Bronchial epithelial cell (primary cell): Measurements from ENCODE around the gene PRDM11. TPM values are rescaled to one million over a fixed set of nuclear protein-coding genes. Genes with fewer than 3 reads are reported as not detected.

ENCODE experiments used
- DNase-seq: peaks from one replicate; pipeline ENCODE4 v3.0.0-alpha.2; 2010; ENCODE audit warnings: low read depth
- FAIRE-seq: peaks from 2 replicates; lab custom pipeline; 2011; peaks lifted over from hg19 to GRCh38; lab: Jason Lieb, UNC
- H3K27me3 ChIP-seq: 2 replicates; pipeline ENCODE4 v1.5.1; 2011; ENCODE audit warnings: low read length; ENCODE audit not compliant: control insufficient read depth, insufficient read depth
- H3K36me3 ChIP-seq: 2 replicates; pipeline ENCODE4 v1.5.1; 2011; ENCODE audit warnings: low read length; ENCODE audit not compliant: control insufficient read depth, insufficient read depth
- H3K4me3 ChIP-seq: 2 replicates; pipeline ENCODE4 v1.5.1; 2011; ENCODE audit warnings: mild to moderate bottlenecking, low read depth, low read length, control low read depth
- total RNA-seq: library from RNA; depleted of rRNA; stranded (reverse); fragments of >200 nt; gene quantifications from 2 replicates; pipeline ENCODE4 v1.2.1, GENCODE V29; 2014
- TF ChIP-seq, protein P1 (sequence below): IDR thresholded peaks from 2 replicates; pipeline ENCODE4 v1.5.1; 2011; ENCODE audit warnings: mild to moderate bottlenecking, moderate library complexity, low read length, control low read depth, inconsistent platforms; ENCODE audit not compliant: insufficient read depth, severe bottlenecking

The PRDM11 gene
- total RNA-seq, 1 donor from 2014 or later: 4.7 TPM

DNA sequence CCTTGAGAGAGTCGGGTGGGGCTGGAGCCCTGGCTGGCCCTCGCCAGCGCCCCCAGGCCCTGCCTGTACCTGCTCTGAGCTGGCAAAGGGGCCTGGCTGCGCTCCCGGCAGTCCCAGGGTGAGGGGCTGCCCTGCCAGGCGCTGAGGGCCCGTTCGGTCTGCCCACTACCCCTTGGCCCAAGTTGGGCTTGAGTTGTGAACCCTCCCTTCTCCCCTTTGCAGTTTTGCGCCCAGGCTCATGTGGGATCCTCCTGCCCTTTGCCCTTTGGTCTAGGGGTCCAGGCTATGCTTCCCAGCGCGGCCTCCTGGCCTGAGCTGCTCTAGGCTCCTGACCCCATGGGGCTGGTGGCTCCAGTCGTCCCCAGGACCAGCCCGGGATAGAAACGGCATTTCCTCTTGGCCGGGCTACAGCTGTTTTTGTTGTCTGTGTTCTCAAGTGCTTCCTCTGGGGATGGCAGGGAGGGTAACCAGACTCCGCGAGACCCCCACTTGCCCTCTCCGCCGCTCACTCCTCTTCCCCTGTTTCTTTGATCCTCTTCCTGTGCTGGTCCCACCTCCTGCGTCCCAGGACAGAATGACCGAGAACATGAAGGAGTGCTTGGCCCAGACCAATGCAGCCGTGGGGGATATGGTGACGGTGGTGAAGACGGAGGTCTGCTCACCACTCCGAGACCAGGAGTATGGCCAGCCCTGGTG is 34.9 kb downstream of the PRDM11 start:
- Histone ChIP-seq H3K27me3 (no peaks in the 10 kb centered on the region), H3K4me3 (peak overlapping the region; percentile 51), H3K36me3 (peaks cover 6% of the 10 kb centered on the region)
- FAIRE-seq (no peak), DNase-seq (no peak)
- TF ChIP-seq, protein P1, sequence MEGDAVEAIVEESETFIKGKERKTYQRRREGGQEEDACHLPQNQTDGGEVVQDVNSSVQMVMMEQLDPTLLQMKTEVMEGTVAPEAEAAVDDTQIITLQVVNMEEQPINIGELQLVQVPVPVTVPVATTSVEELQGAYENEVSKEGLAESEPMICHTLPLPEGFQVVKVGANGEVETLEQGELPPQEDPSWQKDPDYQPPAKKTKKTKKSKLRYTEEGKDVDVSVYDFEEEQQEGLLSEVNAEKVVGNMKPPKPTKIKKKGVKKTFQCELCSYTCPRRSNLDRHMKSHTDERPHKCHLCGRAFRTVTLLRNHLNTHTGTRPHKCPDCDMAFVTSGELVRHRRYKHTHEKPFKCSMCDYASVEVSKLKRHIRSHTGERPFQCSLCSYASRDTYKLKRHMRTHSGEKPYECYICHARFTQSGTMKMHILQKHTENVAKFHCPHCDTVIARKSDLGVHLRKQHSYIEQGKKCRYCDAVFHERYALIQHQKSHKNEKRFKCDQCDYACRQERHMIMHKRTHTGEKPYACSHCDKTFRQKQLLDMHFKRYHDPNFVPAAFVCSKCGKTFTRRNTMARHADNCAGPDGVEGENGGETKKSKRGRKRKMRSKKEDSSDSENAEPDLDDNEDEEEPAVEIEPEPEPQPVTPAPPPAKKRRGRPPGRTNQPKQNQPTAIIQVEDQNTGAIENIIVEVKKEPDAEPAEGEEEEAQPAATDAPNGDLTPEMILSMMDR: peak; percentile 14

DNA sequence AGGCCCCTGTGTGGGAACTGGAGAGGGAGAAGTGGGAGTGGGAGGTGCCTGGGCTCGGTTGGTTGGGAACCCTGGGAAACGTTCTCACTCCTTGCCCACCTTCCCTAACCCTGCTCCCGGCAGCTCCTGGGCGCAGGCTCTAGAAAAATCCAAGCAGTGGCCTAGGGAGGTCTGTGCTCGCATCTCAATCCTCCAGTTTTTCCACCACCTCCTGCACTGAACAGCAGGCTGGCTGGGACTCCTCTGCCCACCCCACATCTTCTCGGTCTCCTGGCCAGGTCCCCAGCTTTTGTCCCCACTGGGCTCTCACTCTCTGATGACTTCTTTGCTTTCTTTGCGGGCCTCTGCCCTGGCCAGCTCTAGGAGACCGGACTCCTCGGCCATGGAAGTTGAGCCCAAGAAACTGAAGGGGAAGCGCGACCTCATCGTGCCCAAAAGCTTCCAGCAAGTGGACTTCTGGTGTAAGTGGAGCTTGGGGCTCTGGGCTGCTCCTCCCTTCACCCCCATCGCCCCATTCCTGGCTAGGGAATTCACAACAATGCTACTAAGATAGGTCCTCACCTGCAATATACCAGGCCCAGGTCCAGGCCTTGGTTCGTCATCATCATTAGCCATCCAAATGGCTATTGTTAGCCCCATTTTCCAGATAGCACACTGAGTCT is 35.6 kb downstream of the PRDM11 start:
- H3K4me3 ChIP-seq: peak overlapping the region; percentile 51
- no peaks in the 10 kb centered on the region for H3K27me3 ChIP-seq
- H3K36me3 ChIP-seq: peaks cover 6% of the 10 kb centered on the region
- FAIRE-seq (no peak), DNase-seq (no peak)
- TF ChIP-seq, protein P1: no peak

DNA sequence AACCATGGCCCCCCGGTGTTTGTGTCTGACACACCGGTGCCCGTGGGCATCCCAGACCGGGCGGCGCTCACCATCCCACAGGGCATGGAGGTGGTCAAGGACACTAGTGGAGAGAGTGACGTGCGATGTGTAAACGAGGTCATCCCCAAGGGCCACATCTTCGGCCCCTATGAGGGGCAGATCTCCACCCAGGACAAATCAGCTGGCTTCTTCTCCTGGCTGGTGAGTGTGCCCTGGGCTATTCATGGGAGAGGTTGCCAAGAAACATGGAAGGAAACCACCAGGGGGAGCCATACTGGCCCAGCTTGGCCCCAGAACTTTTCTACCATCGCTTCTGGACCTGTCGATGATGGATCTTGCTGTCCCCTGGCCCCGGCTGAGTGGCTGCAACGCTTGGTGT is 36.5 kb downstream of the PRDM11 start:
- peak; percentile 18 for DNase-seq

DNA sequence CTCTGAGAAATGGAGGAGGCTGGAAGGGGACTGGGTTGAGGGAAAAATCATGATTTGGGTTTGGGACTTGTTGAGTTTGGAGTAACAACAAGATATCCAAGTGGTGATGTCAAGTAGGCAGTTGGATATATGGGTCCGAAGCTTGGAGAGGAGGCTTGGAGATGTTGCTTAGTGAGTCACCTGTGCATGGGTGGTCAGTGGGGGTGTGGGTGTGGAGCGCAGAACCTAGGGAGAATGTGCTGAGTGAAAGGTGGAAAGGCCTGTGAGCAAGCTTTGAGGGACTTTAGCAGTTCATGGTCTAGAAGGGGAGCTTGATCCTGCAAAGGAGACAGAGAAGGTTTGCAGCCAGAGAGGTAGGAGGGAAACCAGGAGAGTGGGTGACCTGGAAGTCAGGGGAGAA is 38.2 kb downstream of the PRDM11 start:
- TF ChIP-seq, protein P1: no peak
- DNase-seq: no peak
- H3K4me3 ChIP-seq: no peak overlapping the region
- FAIRE-seq: peak; percentile 60
- H3K27me3 ChIP-seq: no peaks in the 10 kb centered on the region
- peaks cover 8% of the 10 kb centered on the region for H3K36me3 ChIP-seq

More for the DNA sequence above, 36.5 kb downstream of the PRDM11 start:
- TF ChIP-seq, protein P1: peak; percentile 71
- H3K4me3 ChIP-seq: no peak overlapping the region
- H3K27me3 ChIP-seq: no peaks in the 10 kb centered on the region
- H3K36me3 ChIP-seq: peaks cover 7% of the 10 kb centered on the region
- FAIRE-seq: no peak

DNA sequence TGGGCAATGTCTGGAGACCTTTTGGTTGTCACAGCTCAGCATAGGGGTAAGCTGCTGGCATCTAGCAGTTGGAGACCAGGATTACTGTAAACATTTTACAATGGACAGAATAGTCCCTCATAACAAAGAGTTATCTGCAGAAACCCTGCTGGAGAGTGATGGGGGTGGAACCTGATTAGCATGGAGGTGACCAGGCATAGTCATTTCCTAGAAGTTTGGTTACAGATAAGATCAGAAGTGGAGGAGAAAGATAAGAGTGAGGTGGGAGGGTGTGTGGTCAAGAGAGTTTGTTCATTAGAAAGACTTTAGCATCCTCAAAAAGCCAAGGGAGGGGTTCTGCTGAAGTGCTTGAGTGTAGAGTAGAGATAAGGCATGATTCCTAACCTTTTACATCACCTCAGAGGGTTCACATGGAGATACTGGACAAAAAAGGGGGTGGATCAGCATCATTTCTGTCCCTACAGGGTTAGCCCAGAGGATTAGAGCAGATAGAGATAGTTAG is 38.8 kb downstream of the PRDM11 start:
- no peak for FAIRE-seq
- Histone ChIP-seq H3K36me3 (peaks cover 8% of the 10 kb centered on the region), H3K27me3 (no peaks in the 10 kb centered on the region), H3K4me3 (no peak overlapping the region)
- DNase-seq: no peak
- TF ChIP-seq, protein P1: no peak
